ENCODE data around the gene PTPRM. TPM values are rescaled to one million over a fixed set of nuclear protein-coding genes. Genes with fewer than 3 reads are reported as not detected.
A peak's percentile ranks its signal among the peaks of the same experiment; 100 is the strongest.

The PTPRM gene
- total RNA-seq, 1 experiment from 2014 or later, result 45.6 TPM

DNA sequence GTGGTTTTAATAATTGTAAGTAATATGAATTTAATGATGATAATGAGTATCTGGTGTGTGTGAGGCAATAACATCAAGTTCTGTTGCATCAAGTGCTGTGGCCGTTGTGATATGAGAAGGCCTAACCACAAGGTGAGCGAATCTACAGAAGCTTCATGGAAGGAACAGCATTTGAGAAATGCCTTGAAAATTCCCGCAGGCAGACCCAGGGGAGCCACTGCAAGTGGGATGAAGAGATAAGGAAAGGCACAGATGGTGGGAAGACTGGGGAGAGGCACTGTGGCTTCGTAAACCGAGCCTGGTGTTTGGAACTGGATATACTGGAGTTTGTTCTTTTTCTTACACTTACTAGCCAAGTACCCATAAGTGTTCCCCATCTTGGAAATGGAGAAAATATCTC is 357.5 kb downstream of the PTPRM start:
- ChIA-PET POLR2A (ENCODE audit: unreplicated experiment) (no interaction called here), CTCF (no interaction called here)
- no peak overlapping the region for H3K9ac ChIP-seq (ENCODE audit: low read length)
- no peak overlapping the region for H2AFZ ChIP-seq (ENCODE audit: low read length)
- no peaks in the 10 kb centered on the region for H3K27me3 ChIP-seq (ENCODE audit: low read length)
- H3K4me2 ChIP-seq (ENCODE audit: low read length), result no peak overlapping the region
- peaks cover 51% of the 10 kb centered on the region for H3K4me1 ChIP-seq (ENCODE audit: insufficient read depth, low read length)
- no peaks in the 10 kb centered on the region for H4K20me1 ChIP-seq (ENCODE audit: low read length)
- no TSS peak for BruUV-seq (replicated peaks)
- no peaks in the 10 kb centered on the region for H3F3A ChIP-seq (ENCODE audit: low read length, unreplicated experiment)
- no peak overlapping the region for H3K27ac ChIP-seq (ENCODE audit: low read length)
- no peaks in the 10 kb centered on the region for H3K9me2 ChIP-seq (replicated peaks; ENCODE audit: low read length)
- ATAC-seq (no peak), DNase-seq (no peak)
- H3K79me2 ChIP-seq (ENCODE audit: low read length), result peaks cover 30% of the 10 kb centered on the region
- TF ChIP-seq CTCF (conservative IDR thresholded peaks at IDR 0.05; ENCODE audit: low read depth, low read length), result no peak
- TF ChIP-seq EZH2phosphoT487 (IDR thresholded peaks at IDR 0.05; ENCODE audit: borderline replicate concordance, low read length), result no peak
- TF ChIP-seq EZH2 (IDR thresholded peaks at IDR 0.05; ENCODE audit: low read length, unreplicated experiment), result no peak
- H3K4me3 ChIP-seq (ENCODE audit: low read length), result no peak overlapping the region
- peaks cover 5% of the 10 kb centered on the region; the same call in 1 of the 2 replicates for H3K36me3 ChIP-seq (ENCODE audit: low read depth, low read length)
- intact Hi-C loops (cut with micrococcal nuclease), result loop anchor here (10.0 kb wide), 1 partner anchor 360 kb away; the partner anchor contains the start of gene PTPRM
- H3K9me3 ChIP-seq (ENCODE audit: low read length), result no peaks in the 10 kb centered on the region

GRCh38 chr18:7926526-7926925 is 359.4 kb downstream of the PTPRM start:
- Histone ChIP-seq H2AFZ (ENCODE audit: low read length) (no peak overlapping the region), H3K9me2 (replicated peaks; ENCODE audit: low read length) (no peaks in the 10 kb centered on the region), H4K20me1 (ENCODE audit: low read length) (no peaks in the 10 kb centered on the region), H3F3A (ENCODE audit: low read length, unreplicated experiment) (no peaks in the 10 kb centered on the region), H3K4me3 (ENCODE audit: low read length) (no peak overlapping the region), H3K79me2 (ENCODE audit: low read length) (peaks cover 18% of the 10 kb centered on the region), H3K4me2 (ENCODE audit: low read length) (no peak overlapping the region), H3K27ac (ENCODE audit: low read length) (no peak overlapping the region), H3K4me1 (ENCODE audit: insufficient read depth, low read length) (peaks cover 34% of the 10 kb centered on the region), H3K36me3 (ENCODE audit: low read depth, low read length) (no peaks in the 10 kb centered on the region), H3K9ac (ENCODE audit: low read length) (no peak overlapping the region), H3K9me3 (ENCODE audit: low read length) (no peaks in the 10 kb centered on the region), H3K27me3 (ENCODE audit: low read length) (no peaks in the 10 kb centered on the region)
- BruUV-seq (replicated peaks), result no TSS peak
- ChIA-PET CTCF (no interaction called here), POLR2A (ENCODE audit: unreplicated experiment) (no interaction called here)
- TF ChIP-seq EZH2 (IDR thresholded peaks at IDR 0.05; ENCODE audit: low read length, unreplicated experiment), result no peak
- TF ChIP-seq CTCF (conservative IDR thresholded peaks at IDR 0.05; ENCODE audit: low read depth, low read length), result peak; percentile 59
- intact Hi-C loops (cut with micrococcal nuclease), result loop anchor here (10.0 kb wide), 1 partner anchor 362 kb away; the partner anchor contains the start of gene PTPRM
- 0 out of 2 replicates have a peak, but pooled peaks have one; percentile 2 for ATAC-seq
- peak; percentile 48 for DNase-seq

DNA sequence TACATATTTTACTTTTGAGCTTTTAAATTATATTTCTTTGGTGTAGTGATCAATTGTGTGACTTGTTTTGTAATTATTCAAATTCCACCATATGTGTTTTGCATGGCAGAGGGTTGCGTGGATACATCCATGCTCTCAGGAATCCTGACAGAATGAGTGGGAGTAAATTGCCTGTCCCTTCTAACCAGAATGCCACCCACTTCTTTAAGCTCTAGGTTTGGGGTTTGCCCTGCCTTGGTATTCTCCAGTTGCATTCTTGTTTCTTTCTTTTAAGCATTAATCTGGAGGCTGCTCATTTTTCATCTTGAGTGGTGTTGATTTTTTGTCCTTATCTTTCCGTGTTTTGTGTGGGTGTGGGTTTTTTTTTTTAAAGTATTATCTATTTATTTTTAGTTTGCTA is 360.0 kb downstream of the PTPRM start:
- no peak for DNase-seq
- H3K4me1 ChIP-seq (ENCODE audit: insufficient read depth, low read length), result peaks cover 28% of the 10 kb centered on the region
- ATAC-seq, result no peak
- no peaks in the 10 kb centered on the region for H3K36me3 ChIP-seq (ENCODE audit: low read depth, low read length)
- H3K27me3 ChIP-seq (ENCODE audit: low read length), result no peaks in the 10 kb centered on the region
- ChIA-PET CTCF (no interaction called here), POLR2A (ENCODE audit: unreplicated experiment) (no interaction called here)
- intact Hi-C loops (cut with micrococcal nuclease), result loop anchor here (10.0 kb wide), 1 partner anchor 362 kb away; the partner anchor contains the start of gene PTPRM
- BruUV-seq (replicated peaks), result no TSS peak
- no peak overlapping the region for H3K4me3 ChIP-seq (ENCODE audit: low read length)
- no peaks in the 10 kb centered on the region for H3F3A ChIP-seq (ENCODE audit: low read length, unreplicated experiment)
- H2AFZ ChIP-seq (ENCODE audit: low read length), result no peak overlapping the region
- peaks cover 18% of the 10 kb centered on the region for H3K79me2 ChIP-seq (ENCODE audit: low read length)
- H3K9ac ChIP-seq (ENCODE audit: low read length), result no peak overlapping the region
- no peak overlapping the region for H3K27ac ChIP-seq (ENCODE audit: low read length)
- no peaks in the 10 kb centered on the region for H4K20me1 ChIP-seq (ENCODE audit: low read length)
- no peak overlapping the region for H3K4me2 ChIP-seq (ENCODE audit: low read length)
- no peak for TF ChIP-seq EZH2phosphoT487 (IDR thresholded peaks at IDR 0.05; ENCODE audit: borderline replicate concordance, low read length)
- TF ChIP-seq CTCF (conservative IDR thresholded peaks at IDR 0.05; ENCODE audit: low read depth, low read length), result no peak
- no peak for TF ChIP-seq EZH2 (IDR thresholded peaks at IDR 0.05; ENCODE audit: low read length, unreplicated experiment)
- no peaks in the 10 kb centered on the region for H3K9me3 ChIP-seq (ENCODE audit: low read length)
- H3K9me2 ChIP-seq (replicated peaks; ENCODE audit: low read length), result no peaks in the 10 kb centered on the region
